ENCODE data around the gene PI4KA.

- TF ChIP-seq, protein P1, sequence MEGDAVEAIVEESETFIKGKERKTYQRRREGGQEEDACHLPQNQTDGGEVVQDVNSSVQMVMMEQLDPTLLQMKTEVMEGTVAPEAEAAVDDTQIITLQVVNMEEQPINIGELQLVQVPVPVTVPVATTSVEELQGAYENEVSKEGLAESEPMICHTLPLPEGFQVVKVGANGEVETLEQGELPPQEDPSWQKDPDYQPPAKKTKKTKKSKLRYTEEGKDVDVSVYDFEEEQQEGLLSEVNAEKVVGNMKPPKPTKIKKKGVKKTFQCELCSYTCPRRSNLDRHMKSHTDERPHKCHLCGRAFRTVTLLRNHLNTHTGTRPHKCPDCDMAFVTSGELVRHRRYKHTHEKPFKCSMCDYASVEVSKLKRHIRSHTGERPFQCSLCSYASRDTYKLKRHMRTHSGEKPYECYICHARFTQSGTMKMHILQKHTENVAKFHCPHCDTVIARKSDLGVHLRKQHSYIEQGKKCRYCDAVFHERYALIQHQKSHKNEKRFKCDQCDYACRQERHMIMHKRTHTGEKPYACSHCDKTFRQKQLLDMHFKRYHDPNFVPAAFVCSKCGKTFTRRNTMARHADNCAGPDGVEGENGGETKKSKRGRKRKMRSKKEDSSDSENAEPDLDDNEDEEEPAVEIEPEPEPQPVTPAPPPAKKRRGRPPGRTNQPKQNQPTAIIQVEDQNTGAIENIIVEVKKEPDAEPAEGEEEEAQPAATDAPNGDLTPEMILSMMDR (conservative IDR thresholded peaks at IDR 0.05; ENCODE audit: low read depth in 2 of 2): no peak
- TF ChIP-seq POLR2AphosphoS5 (IDR thresholded peaks at IDR 0.05; ENCODE audit: low read depth) (no peak), EZH2phosphoT487 (IDR thresholded peaks at IDR 0.05; ENCODE audit: unreplicated experiment) (no peak), EZH2 (IDR thresholded peaks at IDR 0.05; ENCODE audit: low read depth, unreplicated experiment) (no peak), JUNB (IDR thresholded peaks at IDR 0.05; ENCODE audit: unreplicated experiment) (no peak), NANOG (IDR thresholded peaks at IDR 0.05; ENCODE audit: borderline replicate concordance) (no peak), ZNF331 (CRISPR knock-in tag; IDR thresholded peaks at IDR 0.05; ENCODE audit: low read depth) (no peak)
- TF ChIP-seq, protein P2, sequence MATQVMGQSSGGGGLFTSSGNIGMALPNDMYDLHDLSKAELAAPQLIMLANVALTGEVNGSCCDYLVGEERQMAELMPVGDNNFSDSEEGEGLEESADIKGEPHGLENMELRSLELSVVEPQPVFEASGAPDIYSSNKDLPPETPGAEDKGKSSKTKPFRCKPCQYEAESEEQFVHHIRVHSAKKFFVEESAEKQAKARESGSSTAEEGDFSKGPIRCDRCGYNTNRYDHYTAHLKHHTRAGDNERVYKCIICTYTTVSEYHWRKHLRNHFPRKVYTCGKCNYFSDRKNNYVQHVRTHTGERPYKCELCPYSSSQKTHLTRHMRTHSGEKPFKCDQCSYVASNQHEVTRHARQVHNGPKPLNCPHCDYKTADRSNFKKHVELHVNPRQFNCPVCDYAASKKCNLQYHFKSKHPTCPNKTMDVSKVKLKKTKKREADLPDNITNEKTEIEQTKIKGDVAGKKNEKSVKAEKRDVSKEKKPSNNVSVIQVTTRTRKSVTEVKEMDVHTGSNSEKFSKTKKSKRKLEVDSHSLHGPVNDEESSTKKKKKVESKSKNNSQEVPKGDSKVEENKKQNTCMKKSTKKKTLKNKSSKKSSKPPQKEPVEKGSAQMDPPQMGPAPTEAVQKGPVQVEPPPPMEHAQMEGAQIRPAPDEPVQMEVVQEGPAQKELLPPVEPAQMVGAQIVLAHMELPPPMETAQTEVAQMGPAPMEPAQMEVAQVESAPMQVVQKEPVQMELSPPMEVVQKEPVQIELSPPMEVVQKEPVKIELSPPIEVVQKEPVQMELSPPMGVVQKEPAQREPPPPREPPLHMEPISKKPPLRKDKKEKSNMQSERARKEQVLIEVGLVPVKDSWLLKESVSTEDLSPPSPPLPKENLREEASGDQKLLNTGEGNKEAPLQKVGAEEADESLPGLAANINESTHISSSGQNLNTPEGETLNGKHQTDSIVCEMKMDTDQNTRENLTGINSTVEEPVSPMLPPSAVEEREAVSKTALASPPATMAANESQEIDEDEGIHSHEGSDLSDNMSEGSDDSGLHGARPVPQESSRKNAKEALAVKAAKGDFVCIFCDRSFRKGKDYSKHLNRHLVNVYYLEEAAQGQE (IDR thresholded peaks at IDR 0.05; ENCODE audit: unreplicated experiment): no peak
Measured at GRCh38 chr22:20899827-20900423, 41.3 kb upstream of the PI4KA start.
